Activated CD8-positive, alpha-beta T cell treated with anti-CD3 and anti-CD28 coated beads, Interleukin-2, amount 10 ng/mL, durations not matched to agents 7 days and 5 days (primary cell): Measurements from ENCODE around the gene LAG3. TPM values are rescaled to one million over a fixed set of nuclear protein-coding genes. Genes with fewer than 3 reads are reported as not detected.

ENCODE experiments used
- ATAC-seq: fragments of 150-1000 bp; cut with Tn5 transposase; one replicate; pipeline ENCODE4 v1.10.0; 2021; ENCODE audit warnings: moderate library complexity
- CTCF ChIA-PET: fragments of 350-600 bp; sonication (Branson Sonifier 250); formaldehyde crosslinking; loops from one replicate; lab custom pipeline; 2021; ENCODE audit warnings: antibody characterized with exemption; lab: Charles Lee
- POLR2A ChIA-PET: fragments of 350-600 bp; sonication (Branson Sonifier 250); formaldehyde crosslinking; loops from one replicate; lab custom pipeline; 2021; ENCODE audit warnings: antibody characterized with exemption; lab: Charles Lee
- DNase-seq: peaks from one replicate; pipeline ENCODE4 v3.0.0-alpha.2; 2020
- H3K27ac Mint-ChIP-seq: one replicate; pipeline ENCODE4 v1.8.0; 2021; ENCODE audit warnings: mild to moderate bottlenecking, mixed read lengths
- H3K27me3 Mint-ChIP-seq: one replicate; pipeline ENCODE4 v1.8.0; 2021; ENCODE audit warnings: low read depth, mixed read lengths
- H3K36me3 Mint-ChIP-seq: one replicate; pipeline ENCODE4 v1.8.0; 2021; ENCODE audit warnings: low read depth, mixed read lengths
- H3K4me1 Mint-ChIP-seq: one replicate; pipeline ENCODE4 v1.8.0; 2021; ENCODE audit warnings: low read depth, mixed read lengths
- H3K4me3 Mint-ChIP-seq: one replicate; pipeline ENCODE4 v1.8.0; 2021; ENCODE audit warnings: mild to moderate bottlenecking, mixed read lengths
- H3K9me3 Mint-ChIP-seq: one replicate; pipeline ENCODE4 v1.8.0; 2022; ENCODE audit warnings: mixed read lengths; ENCODE audit not compliant: insufficient read depth
- total RNA-seq, 2 experiments: library from RNA; stranded (reverse); gene quantifications; one replicate each; pipeline ENCODE4 v1.2.3, GENCODE V29; 2021

LAG3 gene
- total RNA-seq, 2 experiments from 2014 or later, result 43.0 to 45.2 TPM

- ChIA-PET POLR2A (interaction anchor here (1.1 kb wide), 1 partner anchor 101 kb away, joined by 3 read pairs; the partner anchor contains the start of gene COPS7A), CTCF (interaction anchor here (0.9 to 10.3 kb wide), 18 partner anchors 10 to 270 kb away, joined by 3 to 116 read pairs (median 7); partner anchors contain the start of genes CD4, CDCA3, LAG3 and MLF2)
- ATAC-seq (no peak), DNase-seq (no peak)
- no peak overlapping the region for H3K27ac Mint-ChIP-seq
- peaks cover 71% of the 10 kb centered on the region for H3K27me3 Mint-ChIP-seq
- H3K4me1 Mint-ChIP-seq, result peaks cover 35% of the 10 kb centered on the region
- H3K4me3 Mint-ChIP-seq, result no peak overlapping the region
- no peaks in the 10 kb centered on the region for H3K9me3 Mint-ChIP-seq
- H3K36me3 Mint-ChIP-seq, result no peaks in the 10 kb centered on the region
Measured at GRCh38 chr12:6824085-6824775, 51.9 kb downstream of the LAG3 start.

- Mint-ChIP-seq H3K4me3 (no peak overlapping the region), H3K27me3 (peaks cover 74% of the 10 kb centered on the region), H3K9me3 (no peaks in the 10 kb centered on the region), H3K27ac (no peak overlapping the region), H3K4me1 (peaks cover 39% of the 10 kb centered on the region), H3K36me3 (no peaks in the 10 kb centered on the region)
- CTCF ChIA-PET, result interaction anchor here (0.6 to 10.3 kb wide), 21 partner anchors 10 to 271 kb away, joined by 3 to 116 read pairs (median 5); partner anchors contain the start of genes CD4, CDCA3, LAG3 and MLF2
- DNase-seq, result no peak
- POLR2A ChIA-PET, result interaction anchor here (1.1 kb wide), 1 partner anchor 102 kb away, joined by 3 read pairs; the partner anchor contains the start of gene COPS7A
- no peak for ATAC-seq
Measured at GRCh38 chr12:6824901-6825381, 52.6 kb downstream of the LAG3 start.

GRCh38 chr12:6825398-6826124, 53.2 kb downstream of the LAG3 start:
- Mint-ChIP-seq H3K36me3 (no peaks in the 10 kb centered on the region), H3K9me3 (no peaks in the 10 kb centered on the region), H3K4me3 (no peak overlapping the region), H3K27me3 (peaks cover 74% of the 10 kb centered on the region), H3K4me1 (peaks cover 38% of the 10 kb centered on the region), H3K27ac (no peak overlapping the region)
- ChIA-PET CTCF (interaction anchor here (0.6 to 10.3 kb wide), 26 partner anchors 9 to 271 kb away, joined by 3 to 116 read pairs (median 5); partner anchors contain the start of genes CD4, CDCA3, LAG3 and MLF2), POLR2A (interaction anchor here (0.8 kb wide), 1 partner anchor 51 kb away, joined by 3 read pairs; no protein-coding TSS in a partner anchor)
- DNase-seq (peak; percentile 87), ATAC-seq (peak; percentile 69)

GRCh38 chr12:6826125-6826733, 53.9 kb downstream of the LAG3 start:
- H3K9me3 Mint-ChIP-seq, result no peaks in the 10 kb centered on the region

GRCh38 chr12:6826734-6827436, 54.6 kb downstream of the LAG3 start:
- no peaks in the 10 kb centered on the region for H3K9me3 Mint-ChIP-seq
- ChIA-PET CTCF (interaction anchor here (0.9 to 10.3 kb wide), 13 partner anchors 8 to 74 kb away, joined by 3 to 116 read pairs (median 4); partner anchors contain the start of genes CD4, CDCA3, MLF2 and USP5), POLR2A (no interaction called here)
- no peak for ATAC-seq
- H3K27me3 Mint-ChIP-seq, result peaks cover 74% of the 10 kb centered on the region
- no peak for DNase-seq
- peaks cover 29% of the 10 kb centered on the region for H3K4me1 Mint-ChIP-seq
- no peak overlapping the region for H3K27ac Mint-ChIP-seq
- H3K4me3 Mint-ChIP-seq, result peak overlapping the region; percentile 37
- H3K36me3 Mint-ChIP-seq, result no peaks in the 10 kb centered on the region

More at GRCh38 chr12:6826125-6826733, 53.9 kb downstream of the LAG3 start:
- ATAC-seq (no peak), DNase-seq (no peak)
- peaks cover 73% of the 10 kb centered on the region for H3K27me3 Mint-ChIP-seq
- no peak overlapping the region for H3K4me3 Mint-ChIP-seq
- peaks cover 31% of the 10 kb centered on the region for H3K4me1 Mint-ChIP-seq
- ChIA-PET CTCF (interaction anchor here (0.8 to 10.3 kb wide), 16 partner anchors 9 to 255 kb away, joined by 3 to 116 read pairs (median 6); partner anchors contain the start of genes CD4, CDCA3, MLF2 and USP5), POLR2A (interaction anchor here (0.8 kb wide), 1 partner anchor 51 kb away, joined by 3 read pairs; no protein-coding TSS in a partner anchor)
- no peak overlapping the region for H3K27ac Mint-ChIP-seq
- H3K36me3 Mint-ChIP-seq, result no peaks in the 10 kb centered on the region

- CTCF ChIA-PET, result interaction anchor here (0.9 to 10.3 kb wide), 6 partner anchors 8 to 74 kb away, joined by 3 to 116 read pairs (median 4); partner anchors contain the start of gene MLF2
- peak; percentile 56 for DNase-seq
- Mint-ChIP-seq H3K27me3 (peaks cover 68% of the 10 kb centered on the region), H3K36me3 (no peaks in the 10 kb centered on the region), H3K27ac (no peak overlapping the region), H3K9me3 (no peaks in the 10 kb centered on the region), H3K4me1 (peaks cover 24% of the 10 kb centered on the region), H3K4me3 (peak overlapping the region; percentile 37)
- ATAC-seq, result no peak
- POLR2A ChIA-PET, result no interaction called here
Measured at GRCh38 chr12:6827437-6827911, 55.2 kb downstream of the LAG3 start.

Other genes with a start within 250 kb of the LAG3 start
- gene GAPDH, start 238.0 kb upstream of the LAG3 start, total RNA-seq, result 1,000 to 10,000 TPM; 6,175 to 6,471 TPM
- gene IFFO1, start 216.5 kb upstream of the LAG3 start, total RNA-seq, result 10 to 100 TPM; 24.9 to 25.5 TPM
- 10 to 100 TPM; 84.2 to 87.6 TPM for gene NOP2, start 204.2 kb upstream of the LAG3 start, total RNA-seq
- gene CHD4, start 165.1 kb upstream of the LAG3 start, total RNA-seq, result 100 to 1,000 TPM; 277 to 292 TPM
- gene LPAR5, start 136.6 kb upstream of the LAG3 start, total RNA-seq, result 10 to 100 TPM; 16.5 to 16.8 TPM
- 1 to 10 TPM in 1 of 2 experiments, under 1 TPM in 1; 0.76 to 1.7 TPM for gene ACRBP, start 125.1 kb upstream of the LAG3 start, total RNA-seq
- 10 to 100 TPM; 24.9 TPM for gene ING4, start 109.4 kb upstream of the LAG3 start, total RNA-seq
- 10 to 100 TPM; 71.9 to 76.4 TPM for gene ZNF384, start 83.1 kb upstream of the LAG3 start, total RNA-seq
- gene PIANP, start 71.7 kb upstream of the LAG3 start, total RNA-seq, result not detected
- 10 to 100 TPM; 26.9 to 29.7 TPM for gene COPS7A, start 48.5 kb upstream of the LAG3 start, total RNA-seq
- gene MLF2, start 19.4 kb upstream of the LAG3 start, total RNA-seq, result 100 to 1,000 TPM; 109 to 113 TPM
- 10 to 100 TPM; 42.9 to 47.4 TPM for gene PTMS, start 6.2 kb upstream of the LAG3 start, total RNA-seq
- 1 to 10 TPM in 1 of 2 experiments, under 1 TPM in 1; 0.90 to 1.6 TPM for gene CD4, start 17.0 kb downstream of the LAG3 start, total RNA-seq
- gene GPR162, start 49.3 kb downstream of the LAG3 start, total RNA-seq, result under 1 TPM; 0.13 to 0.34 TPM
- under 1 TPM in 1 of 2 experiments, not detected in 1; 0.26 TPM for gene P3H3, start 55.9 kb downstream of the LAG3 start, total RNA-seq
- under 1 TPM in 1 of 2 experiments, not detected in 1; 0.08 TPM for gene GNB3, start 68.4 kb downstream of the LAG3 start, total RNA-seq
- 100 to 1,000 TPM; 103 to 115 TPM for gene CDCA3, start 78.8 kb downstream of the LAG3 start, total RNA-seq
- gene USP5, start 79.6 kb downstream of the LAG3 start, total RNA-seq, result 100 to 1,000 TPM; 105 to 108 TPM
- 1,000 to 10,000 TPM; 1,505 to 1,545 TPM for gene TPI1, start 95.0 kb downstream of the LAG3 start, total RNA-seq
- 10 to 100 TPM in 1 of 2 experiments, 1 to 10 TPM in 1; 10.0 to 11.2 TPM for gene SPSB2, start 100.8 kb downstream of the LAG3 start, total RNA-seq
- 1 to 10 TPM; 6.5 to 8.6 TPM for gene LRRC23, start 132.3 kb downstream of the LAG3 start, total RNA-seq
- 100 to 1,000 TPM; 133 to 141 TPM for gene ENO2, start 142.1 kb downstream of the LAG3 start, total RNA-seq
- 10 to 100 TPM; 21.6 to 24.5 TPM for gene ATN1, start 155.4 kb downstream of the LAG3 start, total RNA-seq
- not detected for gene RNU7-1, start 171.3 kb downstream of the LAG3 start, total RNA-seq
- 100 to 1,000 TPM; 184 to 185 TPM for gene C12orf57, start 171.5 kb downstream of the LAG3 start, total RNA-seq
- gene PTPN6, start 178.8 kb downstream of the LAG3 start, total RNA-seq, result 100 to 1,000 TPM; 354 to 397 TPM
- 100 to 1,000 TPM; 226 to 236 TPM for gene PHB2, start 198.1 kb downstream of the LAG3 start, total RNA-seq
- 10 to 100 TPM; 54.9 to 58.7 TPM for gene EMG1, start 198.4 kb downstream of the LAG3 start, total RNA-seq
- 10 to 100 TPM; 37.3 to 40.3 TPM for gene LPCAT3, start 246.0 kb downstream of the LAG3 start, total RNA-seq